ENCODE measurements around the gene BTRC. TPM values are rescaled to one million over a fixed set of nuclear protein-coding genes. Genes with fewer than 3 reads are reported as not detected.
"Not testable (repeated sequence)": the region's sequence is repeated elsewhere in the genome, so short reads cannot be mapped to it uniquely, and the experiment has no call there.

BTRC gene
- total RNA-seq, 1 donor from 2014 or later: 35.5 TPM

- peak overlapping the region; percentile 97 for H3K27ac Mint-ChIP-seq (ENCODE audit: unreplicated experiment)
- H3K4me3 Mint-ChIP-seq: peak overlapping the region; percentile 98
- peaks cover 12% of the 10 kb centered on the region for H3K27me3 Mint-ChIP-seq (ENCODE audit: low read depth)
- H3K36me3 Mint-ChIP-seq (ENCODE audit: low read depth): no peaks in the 10 kb centered on the region
- DNase-seq (ENCODE audit: low read depth, low spot score): peak; percentile 70
- no peaks in the 10 kb centered on the region for H3K9me3 Mint-ChIP-seq
- peak; percentile 18 for TF ChIP-seq CTCF (conservative IDR thresholded peaks at IDR 0.05)
- H3K4me1 Mint-ChIP-seq: peaks cover 27% of the 10 kb centered on the region
Measured at GRCh38 chr10:101354328-101355071, 535 bp downstream of the BTRC start.

GRCh38 chr10:101355072-101355706 lies 1.2 kb downstream of the BTRC start:
- Mint-ChIP-seq H3K27ac (ENCODE audit: unreplicated experiment) (no peak overlapping the region), H3K4me3 (peak overlapping the region; percentile 98), H3K27me3 (ENCODE audit: low read depth) (peaks cover 11% of the 10 kb centered on the region), H3K4me1 (peaks cover 27% of the 10 kb centered on the region), H3K36me3 (ENCODE audit: low read depth) (no peaks in the 10 kb centered on the region), H3K9me3 (no peaks in the 10 kb centered on the region)
- DNase-seq (ENCODE audit: low read depth, low spot score): no peak
- TF ChIP-seq CTCF (conservative IDR thresholded peaks at IDR 0.05): no peak

GRCh38 chr10:101356132-101356531 lies 2.2 kb downstream of the BTRC start:
- Mint-ChIP-seq H3K4me3 (peak overlapping the region; percentile 98), H3K27me3 (ENCODE audit: low read depth) (peaks cover 4% of the 10 kb centered on the region), H3K36me3 (ENCODE audit: low read depth) (no peaks in the 10 kb centered on the region), H3K4me1 (peaks cover 27% of the 10 kb centered on the region), H3K9me3 (no peaks in the 10 kb centered on the region), H3K27ac (ENCODE audit: unreplicated experiment) (peak overlapping the region; percentile 52)
- no peak for TF ChIP-seq CTCF (conservative IDR thresholded peaks at IDR 0.05)
- no peak for DNase-seq (ENCODE audit: low read depth, low spot score)

- Mint-ChIP-seq H3K27ac (ENCODE audit: unreplicated experiment) (no peak overlapping the region), H3K9me3 (no peaks in the 10 kb centered on the region), H3K4me3 (peak overlapping the region; percentile 44), H3K36me3 (ENCODE audit: low read depth) (no peaks in the 10 kb centered on the region), H3K27me3 (ENCODE audit: low read depth) (no peaks in the 10 kb centered on the region), H3K4me1 (peaks cover 27% of the 10 kb centered on the region)
- TF ChIP-seq CTCF (conservative IDR thresholded peaks at IDR 0.05): no peak
- no peak for DNase-seq (ENCODE audit: low read depth, low spot score)
Measured at GRCh38 chr10:101357958-101358357, 4.0 kb downstream of the BTRC start.

- TF ChIP-seq CTCF (conservative IDR thresholded peaks at IDR 0.05): no peak
- no peak for DNase-seq (ENCODE audit: low read depth, low spot score)
- H3K4me3 Mint-ChIP-seq: peak overlapping the region; percentile 7
- no peaks in the 10 kb centered on the region for H3K36me3 Mint-ChIP-seq (ENCODE audit: low read depth)
- no peaks in the 10 kb centered on the region for H3K27me3 Mint-ChIP-seq (ENCODE audit: low read depth)
- no peaks in the 10 kb centered on the region for H3K9me3 Mint-ChIP-seq
- peaks cover 21% of the 10 kb centered on the region for H3K4me1 Mint-ChIP-seq
- H3K27ac Mint-ChIP-seq (ENCODE audit: unreplicated experiment): no peak overlapping the region
Measured at GRCh38 chr10:101358706-101359300, 4.8 kb downstream of the BTRC start.

GRCh38 chr10:101360090-101360489 lies 6.1 kb downstream of the BTRC start:
- H3K9me3 Mint-ChIP-seq; DNase-seq (ENCODE audit: low read depth, low spot score); H3K27me3 Mint-ChIP-seq (ENCODE audit: low read depth); H3K36me3 Mint-ChIP-seq (ENCODE audit: low read depth); H3K27ac Mint-ChIP-seq (ENCODE audit: unreplicated experiment); H3K4me3 Mint-ChIP-seq: not testable (repeated sequence)
- H3K4me1 Mint-ChIP-seq: peaks cover 12% of the 10 kb centered on the region

- not testable (repeated sequence) for H3K36me3 Mint-ChIP-seq (ENCODE audit: low read depth); H3K9me3 Mint-ChIP-seq; H3K4me1 Mint-ChIP-seq; H3K27me3 Mint-ChIP-seq (ENCODE audit: low read depth); H3K4me3 Mint-ChIP-seq; H3K27ac Mint-ChIP-seq (ENCODE audit: unreplicated experiment); DNase-seq (ENCODE audit: low read depth, low spot score)
Measured at GRCh38 chr10:101360841-101361240, 6.9 kb downstream of the BTRC start.

Measured in neural crest cell (in vitro differentiated cells).